GM23338 (cell line): ENCODE results near the gene LHX3. TPM values are rescaled to one million over a fixed set of nuclear protein-coding genes. Genes with fewer than 3 reads are reported as not detected.

Source experiments
- ATAC-seq: fragments of 200-7000 bp; cut with Tn5 transposase; 3 replicates; pipeline ENCODE4 v1.9.1; 2020
- DNase-seq: peaks from one replicate; pipeline ENCODE4 v3.0.0-alpha.2; 2015; ENCODE audit warnings: low spot score
- H2AFZ ChIP-seq: fragments of 200-600 bp; sonication (generic); 2 replicates; pipeline ENCODE4 v1.8.0; 2016; ENCODE audit warnings: antibody characterized with exemption, mild to moderate bottlenecking, moderate library complexity
- H3F3A ChIP-seq: fragments of 200-600 bp; sonication (generic); replicated peaks from 2 replicates; pipeline ENCODE4 v1.8.0; 2017; ENCODE audit warnings: antibody characterized with exemption, mixed run types, low read depth
- H3K27ac ChIP-seq: fragments of 200-600 bp; sonication (generic); 2 replicates; pipeline ENCODE4 v1.6.1; 2016; ENCODE audit warnings: low read depth
- H3K27me3 ChIP-seq: fragments of 200-600 bp; sonication (generic); 2 replicates; pipeline ENCODE4 v1.8.0; 2016; ENCODE audit warnings: mild to moderate bottlenecking, mixed run types, moderate library complexity; ENCODE audit not compliant: insufficient read depth
- H3K36me3 ChIP-seq: fragments of 200-600 bp; sonication (generic); 2 replicates; pipeline ENCODE4 v1.8.0; 2016; ENCODE audit warnings: mild to moderate bottlenecking; ENCODE audit not compliant: insufficient read depth
- H3K4me1 ChIP-seq: fragments of 200-600 bp; sonication (generic); 2 replicates; pipeline ENCODE4 v1.8.0; 2016; ENCODE audit warnings: mild to moderate bottlenecking, moderate library complexity; ENCODE audit not compliant: insufficient read depth
- H3K4me2 ChIP-seq: fragments of 200-600 bp; sonication (generic); 2 replicates; pipeline ENCODE4 v1.7.1; 2017; ENCODE audit warnings: mixed run types
- H3K4me3 ChIP-seq: fragments of 200-600 bp; sonication (generic); 2 replicates; pipeline ENCODE4 v1.6.1; 2016; ENCODE audit warnings: mixed run types
- H3K79me2 ChIP-seq: fragments of 200-600 bp; sonication (generic); replicated peaks from 2 replicates; pipeline ENCODE4 v1.8.0; 2017; ENCODE audit warnings: mild to moderate bottlenecking; ENCODE audit not compliant: insufficient read depth
- H3K9me2 ChIP-seq: fragments of 200-600 bp; sonication (generic); 2 replicates; pipeline ENCODE4 v1.8.0; 2017; ENCODE audit not compliant: insufficient read depth
- H4K20me1 ChIP-seq: fragments of 200-600 bp; sonication (generic); replicated peaks from 2 replicates; pipeline ENCODE4 v1.8.0; 2017; ENCODE audit warnings: mild to moderate bottlenecking; ENCODE audit not compliant: insufficient read depth
- H3K27ac Mint-ChIP-seq: 2 replicates; pipeline ENCODE4 v1.8.0; 2020; ENCODE audit warnings: inconsistent platforms, mild to moderate bottlenecking, moderate library complexity, mixed read lengths
- H3K27me3 Mint-ChIP-seq: 3 replicates; pipeline ENCODE4 v1.8.0; 2022; ENCODE audit warnings: low read depth, mild to moderate bottlenecking, moderate library complexity, mixed read lengths, inconsistent platforms; ENCODE audit not compliant: insufficient read depth, poor library complexity
- H3K36me3 Mint-ChIP-seq: 3 replicates; pipeline ENCODE4 v1.8.0; 2021; ENCODE audit warnings: low read depth, mild to moderate bottlenecking, inconsistent platforms, moderate library complexity, mixed read lengths
- H3K4me1 Mint-ChIP-seq: 3 replicates; pipeline ENCODE4 v1.8.0; 2020; ENCODE audit warnings: mild to moderate bottlenecking, inconsistent platforms, mixed read lengths
- H3K4me3 Mint-ChIP-seq: 3 replicates; pipeline ENCODE4 v1.8.0; 2021; ENCODE audit warnings: moderate library complexity, mild to moderate bottlenecking, inconsistent platforms, mixed read lengths
- H3K9me3 Mint-ChIP-seq: 3 replicates; pipeline ENCODE4 v1.8.0; 2020; ENCODE audit warnings: moderate library complexity, mild to moderate bottlenecking, inconsistent platforms, mixed read lengths
- CREB1 ChIP-seq: fragments of 250-450 bp; sonication (Bioruptor Pico); IDR thresholded peaks from 2 replicates; pipeline ENCODE4 v1.5.0; 2020; ENCODE audit warnings: low read depth, mild to moderate bottlenecking, moderate library complexity
- EZH2 ChIP-seq: fragments of 200-600 bp; sonication (generic); IDR thresholded peaks from one replicate; pipeline ENCODE4 v1.8.0; 2017; ENCODE audit warnings: antibody characterized with exemption, mild to moderate bottlenecking, low read depth; ENCODE audit not compliant: unreplicated experiment
- EZH2phosphoT487 ChIP-seq: fragments of 200-600 bp; sonication (generic); IDR thresholded peaks from one replicate; pipeline ENCODE4 v1.8.1; 2018; ENCODE audit warnings: antibody characterized with exemption; ENCODE audit not compliant: unreplicated experiment
- JUNB ChIP-seq: IDR thresholded peaks from one replicate; pipeline ENCODE4 v1.6.1; 2016; ENCODE audit warnings: antibody characterized with exemption; ENCODE audit not compliant: unreplicated experiment
- NANOG ChIP-seq: IDR thresholded peaks from 2 replicates; pipeline ENCODE4 v1.6.1; 2016; ENCODE audit warnings: antibody characterized with exemption, borderline replicate concordance
- POLR2AphosphoS5 ChIP-seq: IDR thresholded peaks from 2 replicates; pipeline ENCODE4 v1.6.1; 2016; ENCODE audit warnings: antibody characterized with exemption, low read depth
- STAT1 ChIP-seq: IDR thresholded peaks from one replicate; pipeline ENCODE4 v1.6.1; 2016; ENCODE audit warnings: antibody characterized with exemption; ENCODE audit not compliant: unreplicated experiment
- ZNF114 ChIP-seq: fragments of 250-450 bp; sonication (Bioruptor Pico); IDR thresholded peaks from 2 replicates; pipeline ENCODE4 v1.5.0; 2020; ENCODE audit warnings: mild to moderate bottlenecking, moderate library complexity
- ZNF331 ChIP-seq: fragments of 250-450 bp; sonication (Bioruptor Pico); IDR thresholded peaks from 2 replicates; pipeline ENCODE4 v1.5.0; 2020; ENCODE audit warnings: low read depth, mild to moderate bottlenecking, moderate library complexity
- polyA plus RNA-seq: library from polyadenylated mRNA; unstranded; fragments of >200 nt; fragmentation: Nextera tagmentation; extraction: Ambion mirVana; gene quantifications from 2 replicates; pipeline ENCODE4 v1.2.1, GENCODE V29; 2016
- total RNA-seq: library from RNA; depleted of rRNA; stranded (reverse); fragments of >200 nt; shearing (Covaris generic); gene quantifications from 2 replicates; pipeline ENCODE4 v1.2.3, GENCODE V29; 2014
- TF ChIP-seq, protein P1 (sequence below), 2 experiments: fragments of 200-600 bp in 1 of 2; sonication (generic) in 1 of 2; conservative IDR thresholded peaks; 2 replicates each; pipeline versions ENCODE4 v1.5.1 to v1.6.1; 2016 to 2017; ENCODE audit warnings: antibody characterized with exemption in 2 of 2, low read depth in 2 of 2, mild to moderate bottlenecking in 2 of 2, moderate library complexity in 1 of 2
- TF ChIP-seq, protein P2 (sequence below): IDR thresholded peaks from 2 replicates; pipeline ENCODE4 v1.6.1; 2016; ENCODE audit warnings: antibody characterized with exemption
- TF ChIP-seq, protein P3 (sequence below): IDR thresholded peaks from one replicate; pipeline ENCODE4 v1.6.1; 2018; ENCODE audit warnings: antibody characterized with exemption; ENCODE audit not compliant: unreplicated experiment
- TF ChIP-seq, protein P4 (sequence below): fragments of 250-450 bp; sonication (Bioruptor Pico); IDR thresholded peaks from 2 replicates; pipeline ENCODE4 v1.5.0; 2020; ENCODE audit warnings: mild to moderate bottlenecking, moderate library complexity

The LHX3 gene
- total and polyA plus RNA-seq, 2 experiments from 2014 or later = 0.08 TPM; not detected in 1

DNA sequence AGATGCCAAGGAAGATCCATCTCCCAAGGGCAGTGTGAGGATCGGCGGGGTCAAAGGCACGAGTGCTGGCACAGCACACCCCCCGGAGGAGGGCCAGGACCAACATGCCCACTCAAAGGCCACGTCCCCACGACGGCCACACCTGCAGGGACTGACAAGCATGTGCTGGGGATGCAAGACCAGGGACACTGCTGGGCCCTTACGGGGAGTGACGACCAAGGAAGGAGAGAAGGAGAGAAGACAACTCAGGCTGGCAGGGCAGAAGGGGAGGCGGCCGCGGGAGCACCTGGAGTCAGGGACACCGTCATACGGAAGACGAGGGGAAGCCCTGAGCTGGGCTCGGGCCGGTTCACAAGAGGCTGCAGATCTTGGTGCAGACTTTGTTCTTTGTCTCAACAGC, 30.2 kb upstream of the LHX3 start:
- no peak overlapping the region for H3K27ac Mint-ChIP-seq
- H3K4me1 ChIP-seq = no peaks in the 10 kb centered on the region
- ATAC-seq (no peak), DNase-seq (no peak)
- no peaks in the 10 kb centered on the region for H3F3A ChIP-seq
- H3K36me3 Mint-ChIP-seq = peaks cover 3% of the 10 kb centered on the region; the same call in 2 of the 3 replicates
- H3K9me3 Mint-ChIP-seq = no peaks in the 10 kb centered on the region
- H3K9me2 ChIP-seq = no peaks in the 10 kb centered on the region
- H3K4me1 Mint-ChIP-seq = peaks cover 14% of the 10 kb centered on the region
- H3K36me3 ChIP-seq = no peaks in the 10 kb centered on the region
- no peak overlapping the region for H3K4me3 ChIP-seq
- TF ChIP-seq, protein P1, sequence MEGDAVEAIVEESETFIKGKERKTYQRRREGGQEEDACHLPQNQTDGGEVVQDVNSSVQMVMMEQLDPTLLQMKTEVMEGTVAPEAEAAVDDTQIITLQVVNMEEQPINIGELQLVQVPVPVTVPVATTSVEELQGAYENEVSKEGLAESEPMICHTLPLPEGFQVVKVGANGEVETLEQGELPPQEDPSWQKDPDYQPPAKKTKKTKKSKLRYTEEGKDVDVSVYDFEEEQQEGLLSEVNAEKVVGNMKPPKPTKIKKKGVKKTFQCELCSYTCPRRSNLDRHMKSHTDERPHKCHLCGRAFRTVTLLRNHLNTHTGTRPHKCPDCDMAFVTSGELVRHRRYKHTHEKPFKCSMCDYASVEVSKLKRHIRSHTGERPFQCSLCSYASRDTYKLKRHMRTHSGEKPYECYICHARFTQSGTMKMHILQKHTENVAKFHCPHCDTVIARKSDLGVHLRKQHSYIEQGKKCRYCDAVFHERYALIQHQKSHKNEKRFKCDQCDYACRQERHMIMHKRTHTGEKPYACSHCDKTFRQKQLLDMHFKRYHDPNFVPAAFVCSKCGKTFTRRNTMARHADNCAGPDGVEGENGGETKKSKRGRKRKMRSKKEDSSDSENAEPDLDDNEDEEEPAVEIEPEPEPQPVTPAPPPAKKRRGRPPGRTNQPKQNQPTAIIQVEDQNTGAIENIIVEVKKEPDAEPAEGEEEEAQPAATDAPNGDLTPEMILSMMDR (conservative IDR thresholded peaks at IDR 0.05; ENCODE audit: low read depth in 2 of 2) = no peak
- TF ChIP-seq ZNF114 (CRISPR knock-in tag) (no peak), ZNF331 (CRISPR knock-in tag) (no peak), EZH2 (no peak), EZH2phosphoT487 (no peak), JUNB (no peak), POLR2AphosphoS5 (no peak), CREB1 (no peak), STAT1 (no peak), NANOG (no peak)
- TF ChIP-seq, protein P2, sequence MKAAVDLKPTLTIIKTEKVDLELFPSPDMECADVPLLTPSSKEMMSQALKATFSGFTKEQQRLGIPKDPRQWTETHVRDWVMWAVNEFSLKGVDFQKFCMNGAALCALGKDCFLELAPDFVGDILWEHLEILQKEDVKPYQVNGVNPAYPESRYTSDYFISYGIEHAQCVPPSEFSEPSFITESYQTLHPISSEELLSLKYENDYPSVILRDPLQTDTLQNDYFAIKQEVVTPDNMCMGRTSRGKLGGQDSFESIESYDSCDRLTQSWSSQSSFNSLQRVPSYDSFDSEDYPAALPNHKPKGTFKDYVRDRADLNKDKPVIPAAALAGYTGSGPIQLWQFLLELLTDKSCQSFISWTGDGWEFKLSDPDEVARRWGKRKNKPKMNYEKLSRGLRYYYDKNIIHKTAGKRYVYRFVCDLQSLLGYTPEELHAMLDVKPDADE = no peak
- TF ChIP-seq, protein P3, sequence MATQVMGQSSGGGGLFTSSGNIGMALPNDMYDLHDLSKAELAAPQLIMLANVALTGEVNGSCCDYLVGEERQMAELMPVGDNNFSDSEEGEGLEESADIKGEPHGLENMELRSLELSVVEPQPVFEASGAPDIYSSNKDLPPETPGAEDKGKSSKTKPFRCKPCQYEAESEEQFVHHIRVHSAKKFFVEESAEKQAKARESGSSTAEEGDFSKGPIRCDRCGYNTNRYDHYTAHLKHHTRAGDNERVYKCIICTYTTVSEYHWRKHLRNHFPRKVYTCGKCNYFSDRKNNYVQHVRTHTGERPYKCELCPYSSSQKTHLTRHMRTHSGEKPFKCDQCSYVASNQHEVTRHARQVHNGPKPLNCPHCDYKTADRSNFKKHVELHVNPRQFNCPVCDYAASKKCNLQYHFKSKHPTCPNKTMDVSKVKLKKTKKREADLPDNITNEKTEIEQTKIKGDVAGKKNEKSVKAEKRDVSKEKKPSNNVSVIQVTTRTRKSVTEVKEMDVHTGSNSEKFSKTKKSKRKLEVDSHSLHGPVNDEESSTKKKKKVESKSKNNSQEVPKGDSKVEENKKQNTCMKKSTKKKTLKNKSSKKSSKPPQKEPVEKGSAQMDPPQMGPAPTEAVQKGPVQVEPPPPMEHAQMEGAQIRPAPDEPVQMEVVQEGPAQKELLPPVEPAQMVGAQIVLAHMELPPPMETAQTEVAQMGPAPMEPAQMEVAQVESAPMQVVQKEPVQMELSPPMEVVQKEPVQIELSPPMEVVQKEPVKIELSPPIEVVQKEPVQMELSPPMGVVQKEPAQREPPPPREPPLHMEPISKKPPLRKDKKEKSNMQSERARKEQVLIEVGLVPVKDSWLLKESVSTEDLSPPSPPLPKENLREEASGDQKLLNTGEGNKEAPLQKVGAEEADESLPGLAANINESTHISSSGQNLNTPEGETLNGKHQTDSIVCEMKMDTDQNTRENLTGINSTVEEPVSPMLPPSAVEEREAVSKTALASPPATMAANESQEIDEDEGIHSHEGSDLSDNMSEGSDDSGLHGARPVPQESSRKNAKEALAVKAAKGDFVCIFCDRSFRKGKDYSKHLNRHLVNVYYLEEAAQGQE = no peak
- TF ChIP-seq, protein P4, sequence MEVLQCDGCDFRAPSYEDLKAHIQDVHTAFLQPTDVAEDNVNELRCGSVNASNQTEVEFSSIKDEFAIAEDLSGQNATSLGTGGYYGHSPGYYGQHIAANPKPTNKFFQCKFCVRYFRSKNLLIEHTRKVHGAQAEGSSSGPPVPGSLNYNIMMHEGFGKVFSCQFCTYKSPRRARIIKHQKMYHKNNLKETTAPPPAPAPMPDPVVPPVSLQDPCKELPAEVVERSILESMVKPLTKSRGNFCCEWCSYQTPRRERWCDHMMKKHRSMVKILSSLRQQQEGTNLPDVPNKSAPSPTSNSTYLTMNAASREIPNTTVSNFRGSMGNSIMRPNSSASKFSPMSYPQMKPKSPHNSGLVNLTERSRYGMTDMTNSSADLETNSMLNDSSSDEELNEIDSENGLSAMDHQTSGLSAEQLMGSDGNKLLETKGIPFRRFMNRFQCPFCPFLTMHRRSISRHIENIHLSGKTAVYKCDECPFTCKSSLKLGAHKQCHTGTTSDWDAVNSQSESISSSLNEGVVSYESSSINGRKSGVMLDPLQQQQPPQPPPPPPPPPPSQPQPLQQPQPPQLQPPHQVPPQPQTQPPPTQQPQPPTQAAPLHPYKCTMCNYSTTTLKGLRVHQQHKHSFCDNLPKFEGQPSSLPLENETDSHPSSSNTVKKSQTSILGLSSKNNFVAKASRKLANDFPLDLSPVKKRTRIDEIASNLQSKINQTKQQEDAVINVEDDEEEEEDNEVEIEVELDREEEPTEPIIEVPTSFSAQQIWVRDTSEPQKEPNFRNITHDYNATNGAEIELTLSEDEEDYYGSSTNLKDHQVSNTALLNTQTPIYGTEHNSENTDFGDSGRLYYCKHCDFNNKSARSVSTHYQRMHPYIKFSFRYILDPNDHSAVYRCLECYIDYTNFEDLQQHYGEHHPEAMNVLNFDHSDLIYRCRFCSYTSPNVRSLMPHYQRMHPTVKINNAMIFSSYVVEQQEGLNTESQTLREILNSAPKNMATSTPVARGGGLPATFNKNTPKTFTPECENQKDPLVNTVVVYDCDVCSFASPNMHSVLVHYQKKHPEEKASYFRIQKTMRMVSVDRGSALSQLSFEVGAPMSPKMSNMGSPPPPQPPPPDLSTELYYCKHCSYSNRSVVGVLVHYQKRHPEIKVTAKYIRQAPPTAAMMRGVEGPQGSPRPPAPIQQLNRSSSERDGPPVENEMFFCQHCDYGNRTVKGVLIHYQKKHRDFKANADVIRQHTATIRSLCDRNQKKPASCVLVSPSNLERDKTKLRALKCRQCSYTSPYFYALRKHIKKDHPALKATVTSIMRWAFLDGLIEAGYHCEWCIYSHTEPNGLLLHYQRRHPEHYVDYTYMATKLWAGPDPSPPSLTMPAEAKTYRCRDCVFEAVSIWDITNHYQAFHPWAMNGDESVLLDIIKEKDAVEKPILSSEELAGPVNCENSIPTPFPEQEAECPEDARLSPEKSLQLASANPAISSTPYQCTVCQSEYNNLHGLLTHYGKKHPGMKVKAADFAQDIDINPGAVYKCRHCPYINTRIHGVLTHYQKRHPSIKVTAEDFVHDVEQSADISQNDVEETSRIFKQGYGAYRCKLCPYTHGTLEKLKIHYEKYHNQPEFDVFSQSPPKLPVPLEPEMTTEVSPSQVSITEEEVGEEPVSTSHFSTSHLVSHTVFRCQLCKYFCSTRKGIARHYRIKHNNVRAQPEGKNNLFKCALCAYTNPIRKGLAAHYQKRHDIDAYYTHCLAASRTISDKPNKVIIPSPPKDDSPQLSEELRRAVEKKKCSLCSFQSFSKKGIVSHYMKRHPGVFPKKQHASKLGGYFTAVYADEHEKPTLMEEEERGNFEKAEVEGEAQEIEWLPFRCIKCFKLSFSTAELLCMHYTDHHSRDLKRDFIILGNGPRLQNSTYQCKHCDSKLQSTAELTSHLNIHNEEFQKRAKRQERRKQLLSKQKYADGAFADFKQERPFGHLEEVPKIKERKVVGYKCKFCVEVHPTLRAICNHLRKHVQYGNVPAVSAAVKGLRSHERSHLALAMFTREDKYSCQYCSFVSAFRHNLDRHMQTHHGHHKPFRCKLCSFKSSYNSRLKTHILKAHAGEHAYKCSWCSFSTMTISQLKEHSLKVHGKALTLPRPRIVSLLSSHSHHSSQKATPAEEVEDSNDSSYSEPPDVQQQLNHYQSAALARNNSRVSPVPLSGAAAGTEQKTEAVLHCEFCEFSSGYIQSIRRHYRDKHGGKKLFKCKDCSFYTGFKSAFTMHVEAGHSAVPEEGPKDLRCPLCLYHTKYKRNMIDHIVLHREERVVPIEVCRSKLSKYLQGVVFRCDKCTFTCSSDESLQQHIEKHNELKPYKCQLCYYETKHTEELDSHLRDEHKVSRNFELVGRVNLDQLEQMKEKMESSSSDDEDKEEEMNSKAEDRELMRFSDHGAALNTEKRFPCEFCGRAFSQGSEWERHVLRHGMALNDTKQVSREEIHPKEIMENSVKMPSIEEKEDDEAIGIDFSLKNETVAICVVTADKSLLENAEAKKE (CRISPR knock-in tag) = no peak
- H2AFZ ChIP-seq = no peak overlapping the region
- H3K27me3 Mint-ChIP-seq = peaks cover 7% of the 10 kb centered on the region
- peaks cover 35% of the 10 kb centered on the region for H4K20me1 ChIP-seq
- no peak overlapping the region for H3K4me2 ChIP-seq
- H3K27ac ChIP-seq = no peak overlapping the region
- H3K27me3 ChIP-seq = no peaks in the 10 kb centered on the region
- no peak overlapping the region; the same call in 2 of the 3 replicates for H3K4me3 Mint-ChIP-seq
- peaks cover 80% of the 10 kb centered on the region for H3K79me2 ChIP-seq
